Brain microvascular endothelial cell (primary cell): ENCODE measurements around the gene VPS18.

Experiments used
- DNase-seq: peaks from one replicate; pipeline ENCODE4 v3.0.0-alpha.2; 2020
- H3K27ac ChIP-seq: fragments of 250-450 bp; sonication (Bioruptor Pico); 2 replicates; pipeline ENCODE4 v1.5.1; 2020; ENCODE audit warnings: mild to moderate bottlenecking, moderate library complexity
- H3K27me3 ChIP-seq: fragments of 250-450 bp; sonication (Bioruptor Pico); replicated peaks from 2 replicates; pipeline ENCODE4 v1.5.1; 2020; ENCODE audit warnings: mild to moderate bottlenecking
- H3K36me3 ChIP-seq: fragments of 250-450 bp; sonication (Bioruptor Pico); replicated peaks from 2 replicates; pipeline ENCODE4 v1.5.1; 2020; ENCODE audit warnings: mild to moderate bottlenecking
- H3K4me3 ChIP-seq: 2 replicates; pipeline ENCODE4 v1.5.1; 2011; ENCODE audit warnings: low read depth, mild to moderate bottlenecking, control low read depth, low read length, moderate library complexity
- CTCF ChIP-seq: IDR thresholded peaks from 2 replicates; pipeline ENCODE4 v1.5.1; 2011; ENCODE audit warnings: low read depth, mild to moderate bottlenecking, moderate library complexity, low read length, control low read depth, inconsistent platforms; ENCODE audit errors: missing control alignments
- in situ Hi-C: cut with HindIII; loops from 2 replicates; pipeline ENCODE4 v1.10.0; 2017; ENCODE audit warnings: low sequenced_read_pairs, low pct_ligation_motif_present

Gene VPS18

GRCh38 chr15:40937762-40938535, 43.7 kb downstream of the VPS18 start:
- no peak for DNase-seq
- H3K27ac ChIP-seq = no peak overlapping the region
- H3K27me3 ChIP-seq = no peaks in the 10 kb centered on the region
- in situ Hi-C loops = no loop called here
- no peak overlapping the region for H3K4me3 ChIP-seq
- peak; percentile 42 for TF ChIP-seq CTCF
- H3K36me3 ChIP-seq = no peaks in the 10 kb centered on the region

- no peak for DNase-seq
- no peak for TF ChIP-seq CTCF
- Histone ChIP-seq H3K27ac (no peak overlapping the region), H3K36me3 (no peaks in the 10 kb centered on the region), H3K4me3 (no peak overlapping the region), H3K27me3 (no peaks in the 10 kb centered on the region)
- in situ Hi-C loops = no loop called here
Observed at GRCh38 chr15:40938536-40938870, 44.3 kb downstream of the VPS18 start.

- Histone ChIP-seq H3K27ac (no peak overlapping the region), H3K36me3 (no peaks in the 10 kb centered on the region), H3K27me3 (no peaks in the 10 kb centered on the region), H3K4me3 (no peak overlapping the region)
- in situ Hi-C loops = no loop called here
- no peak for TF ChIP-seq CTCF
- no peak for DNase-seq
Observed at GRCh38 chr15:40940296-40940801, 46.1 kb downstream of the VPS18 start.

- Histone ChIP-seq H3K4me3 (peak overlapping the region; percentile 45), H3K36me3 (no peaks in the 10 kb centered on the region), H3K27ac (peak overlapping the region; percentile 5), H3K27me3 (no peaks in the 10 kb centered on the region)
- no peak for DNase-seq
- TF ChIP-seq CTCF = no peak
- in situ Hi-C loops = no loop called here
Observed at GRCh38 chr15:40941068-40941527, 46.8 kb downstream of the VPS18 start.

- Histone ChIP-seq H3K4me3 (peak overlapping the region; percentile 60), H3K27me3 (no peaks in the 10 kb centered on the region), H3K36me3 (no peaks in the 10 kb centered on the region), H3K27ac (peak overlapping the region; percentile 5)
- TF ChIP-seq CTCF = peak; percentile 33
- in situ Hi-C loops = no loop called here
- no peak for DNase-seq
Observed at GRCh38 chr15:40941528-40942336, 47.5 kb downstream of the VPS18 start.
